IMR-90 (cell line): Measurements from ENCODE around the gene TM4SF20. TPM values are rescaled to one million over a fixed set of nuclear protein-coding genes. Genes with fewer than 3 reads are reported as not detected.

Experiments
- ATAC-seq: fragments of 200-7000 bp; cut with Tn5 transposase; 2 replicates; pipeline ENCODE4 v1.9.1; 2020; ENCODE audit warnings: low read depth, mild to moderate bottlenecking, moderate library complexity
- BruUV-seq: library from RNA; stranded (reverse); fragments of 400-500 nt; replicated peaks from 2 replicates; lab custom pipeline; 2021; lab: Mats Ljungman, UMichigan
- CTCF ChIA-PET: fragments of 300-600 bp; formaldehyde crosslinking; extraction: SDS; loops from one replicate; lab custom pipeline; 2021; ENCODE audit warnings: antibody characterized with exemption; lab: Yijun Ruan, JAX
- POLR2A ChIA-PET: fragments of 300-600 bp; sonication (Branson Sonifier 250); formaldehyde crosslinking; loops from one replicate; lab custom pipeline; 2022; ENCODE audit warnings: antibody characterized with exemption; ENCODE audit not compliant: unreplicated experiment; lab: Charles Lee
- DNase-seq: peaks from one replicate; pipeline ENCODE4 v3.0.0; 2013
- H2AFZ ChIP-seq: replicated peaks from 2 replicates; pipeline ENCODE3; 2013; ENCODE audit warnings: low read length, mild to moderate bottlenecking; ENCODE audit not compliant: poor library complexity
- H2AK5ac ChIP-seq: 2 replicates; pipeline ENCODE4 v1.6.1; 2013; ENCODE audit warnings: low read depth, low read length, inconsistent platforms
- H2AK9ac ChIP-seq: replicated peaks from 2 replicates; pipeline ENCODE3; 2013; ENCODE audit warnings: mild to moderate bottlenecking, low read depth, low read length, moderate library complexity; ENCODE audit not compliant: poor library complexity
- H2BK120ac ChIP-seq: 2 replicates; pipeline ENCODE4 v1.6.1; 2013; ENCODE audit warnings: low read depth, low read length, inconsistent platforms
- H2BK15ac ChIP-seq: 3 replicates; pipeline ENCODE4 v1.6.1; 2013; ENCODE audit warnings: low read depth, low read length, inconsistent platforms
- H2BK20ac ChIP-seq: 2 replicates; pipeline ENCODE4 v1.6.1; 2013; ENCODE audit warnings: low read depth, mild to moderate bottlenecking, inconsistent platforms, low read length, moderate library complexity
- H2BK5ac ChIP-seq: 2 replicates; pipeline ENCODE4 v1.6.1; 2013; ENCODE audit warnings: mild to moderate bottlenecking, low read depth, low read length, inconsistent platforms; ENCODE audit not compliant: poor library complexity, severe bottlenecking
- H3K14ac ChIP-seq: replicated peaks from 2 replicates; pipeline ENCODE4 v1.6.1; 2013; ENCODE audit warnings: low read depth, low read length, inconsistent platforms
- H3K18ac ChIP-seq: 2 replicates; pipeline ENCODE4 v1.6.1; 2013; ENCODE audit warnings: low read depth, low read length, control low read depth
- H3K23ac ChIP-seq: 2 replicates; pipeline ENCODE4 v1.6.1; 2013; ENCODE audit warnings: low read depth, low read length, inconsistent platforms
- H3K27ac ChIP-seq: 2 replicates; pipeline ENCODE4 v1.5.1; 2013; ENCODE audit warnings: mild to moderate bottlenecking, control low read depth, low read length; ENCODE audit not compliant: insufficient read depth
- H3K27me3 ChIP-seq: 2 replicates; pipeline ENCODE4 v1.6.1; 2013; ENCODE audit warnings: low read length; ENCODE audit not compliant: control insufficient read depth, insufficient read depth
- H3K36me3 ChIP-seq: 2 replicates; pipeline ENCODE4 v1.6.1; 2013; ENCODE audit warnings: low read length, mixed read lengths; ENCODE audit not compliant: control insufficient read depth, insufficient read depth
- H3K4ac ChIP-seq: 2 replicates; pipeline ENCODE4 v1.6.1; 2013; ENCODE audit warnings: low read depth, low read length, inconsistent platforms
- H3K4me1 ChIP-seq: 2 replicates; pipeline ENCODE4 v1.6.1; 2013; ENCODE audit warnings: low read length, mixed read lengths; ENCODE audit not compliant: control insufficient read depth, insufficient read depth
- H3K4me2 ChIP-seq: 2 replicates; pipeline ENCODE4 v1.6.1; 2013; ENCODE audit warnings: low read depth, mild to moderate bottlenecking, control low read depth, low read length, moderate library complexity
- H3K4me3 ChIP-seq: 2 replicates; pipeline ENCODE4 v1.5.1; 2013; ENCODE audit warnings: low read depth, mild to moderate bottlenecking, control low read depth, low read length, moderate library complexity; ENCODE audit not compliant: insufficient read depth
- H3K56ac ChIP-seq: 2 replicates; pipeline ENCODE4 v1.6.1; 2013; ENCODE audit warnings: low read length, inconsistent platforms; ENCODE audit not compliant: insufficient read depth; ENCODE audit errors: extremely low read depth
- H3K79me1 ChIP-seq, 2 experiments: 2 replicates each; pipeline ENCODE4 v1.6.1; 2013; ENCODE audit warnings: low read length in 2 of 2, inconsistent platforms in 1 of 2, low read depth in 1 of 2
- H3K9ac ChIP-seq: 2 replicates; pipeline ENCODE4 v1.6.1; 2013; ENCODE audit warnings: low read depth, low read length, control low read depth
- H3K9me1 ChIP-seq: 2 replicates; pipeline ENCODE4 v1.6.1; 2013; ENCODE audit warnings: low read length, inconsistent platforms; ENCODE audit not compliant: insufficient read depth
- H3K9me3 ChIP-seq: 2 replicates; pipeline ENCODE4 v1.6.1; 2013; ENCODE audit warnings: low read length; ENCODE audit not compliant: control insufficient read depth, insufficient read depth
- H4K20me1 ChIP-seq: 2 replicates; pipeline ENCODE4 v1.6.1; 2013; ENCODE audit warnings: low read length, inconsistent platforms; ENCODE audit not compliant: insufficient read depth
- H4K5ac ChIP-seq: 2 replicates; pipeline ENCODE4 v1.6.1; 2013; ENCODE audit warnings: mild to moderate bottlenecking, low read depth, low read length, control low read depth
- H4K8ac ChIP-seq, 2 experiments: 2 replicates each; pipeline ENCODE4 v1.6.1; 2013; ENCODE audit warnings: low read depth in 2 of 2, low read length in 2 of 2, control low read depth in 1 of 2, inconsistent platforms in 1 of 2
- H4K91ac ChIP-seq: 2 replicates; pipeline ENCODE4 v1.6.1; 2013; ENCODE audit warnings: low read depth, low read length, inconsistent platforms; ENCODE audit not compliant: insufficient read depth
- BHLHE40 ChIP-seq: fragments of 150-350 bp; IDR thresholded peaks from 2 replicates; pipeline ENCODE4 v1.6.1; 2016; ENCODE audit warnings: mild to moderate bottlenecking, low read depth, low read length
- CEBPB ChIP-seq: IDR thresholded peaks from 2 replicates; pipeline ENCODE4 v1.6.1; 2012; ENCODE audit warnings: low read depth, low read length, improper control_type of control experiment
- CHD1 ChIP-seq: IDR thresholded peaks from 2 replicates; pipeline ENCODE4 v1.6.1; 2012; ENCODE audit warnings: low read depth, low read length, improper control_type of control experiment
- CTCF ChIP-seq: conservative IDR thresholded peaks from 2 replicates; pipeline ENCODE4 v1.5.1; 2012; ENCODE audit warnings: mild to moderate bottlenecking, low read depth, low read length, improper control_type of control experiment
- ELK1 ChIP-seq: fragments of 150-350 bp; IDR thresholded peaks from 2 replicates; pipeline ENCODE4 v1.6.1; 2016; ENCODE audit warnings: low read depth, mild to moderate bottlenecking, low read length, moderate library complexity, borderline replicate concordance
- FOS ChIP-seq: fragments of 150-350 bp; IDR thresholded peaks from 2 replicates; pipeline ENCODE4 v1.6.1; 2016; ENCODE audit warnings: low read depth, low read length
- MAFK ChIP-seq: IDR thresholded peaks from 2 replicates; pipeline ENCODE4 v1.6.1; 2012; ENCODE audit warnings: low read depth, low read length, improper control_type of control experiment
- MAZ ChIP-seq: IDR thresholded peaks from 2 replicates; pipeline ENCODE4 v1.6.1; 2012; ENCODE audit warnings: low read depth, mild to moderate bottlenecking, low read length, improper control_type of control experiment, moderate library complexity, borderline replicate concordance
- MXI1 ChIP-seq: IDR thresholded peaks from 2 replicates; pipeline ENCODE4 v1.6.1; 2012; ENCODE audit warnings: low read depth, mild to moderate bottlenecking, low read length, moderate library complexity, borderline replicate concordance
- NFE2L2 ChIP-seq: fragments of 150-350 bp; IDR thresholded peaks from 2 replicates; pipeline ENCODE4 v1.6.1; 2016; ENCODE audit warnings: low read depth, mild to moderate bottlenecking, low read length
- POLR2A ChIP-seq: IDR thresholded peaks from 2 replicates; pipeline ENCODE4 v1.6.1; 2012; ENCODE audit warnings: mild to moderate bottlenecking, low read depth, low read length
- RAD21 ChIP-seq: IDR thresholded peaks from 2 replicates; pipeline ENCODE4 v1.6.1; 2012; ENCODE audit warnings: low read length, improper control_type of control experiment
- RCOR1 ChIP-seq: IDR thresholded peaks from 2 replicates; pipeline ENCODE4 v1.6.1; 2012; ENCODE audit warnings: mild to moderate bottlenecking, low read length, improper control_type of control experiment; ENCODE audit not compliant: insufficient replicate concordance
- RFX5 ChIP-seq: IDR thresholded peaks from 2 replicates; pipeline ENCODE4 v1.8.0; 2012; ENCODE audit warnings: low read depth, mild to moderate bottlenecking, low read length, moderate library complexity
- SMC3 ChIP-seq: fragments of 150-350 bp; IDR thresholded peaks from 2 replicates; pipeline ENCODE4 v1.6.1; 2016; ENCODE audit warnings: low read depth, mild to moderate bottlenecking, antibody characterized with exemption, low read length, moderate library complexity
- WGBS, 2 experiments: methylation state at CpG; one replicate each; pipeline versions ENCODE4 v1.1.5 to v1.1.7; 2013; ENCODE audit warnings: missing lambda C conversion rate in 2 of 2; ENCODE audit not compliant: insufficient read length in 1 of 2; ENCODE audit errors: extremely low coverage in 2 of 2; 5-methylcytosine and 5-hydroxymethylcytosine counted together
- dilution Hi-C: fragments of 300-500 bp; cut with HindIII; formaldehyde crosslinking; loops from one replicate; pipeline ENCODE4 v1.14.3; 2018; ENCODE audit warnings: low sequenced_read_pairs; ENCODE audit not compliant: unreplicated experiment
- in situ Hi-C: fragments of 300-500 bp; cut with MboI; formaldehyde crosslinking; loops from 3 replicates; pipeline ENCODE4 v1.14.3; 2019; ENCODE audit warnings: low sequenced_read_pairs, inconsistent platforms, mixed read lengths
- intact Hi-C: fragments of 100-400 bp; cut with micrococcal nuclease; formaldehyde crosslinking; loops from 2 replicates; pipeline ENCODE4 v1.10.0; 2022
- polyA plus RNA-seq, 3 experiments: library from polyadenylated mRNA; depleted of rRNA; stranded (reverse); fragments of >200 nt; gene quantifications; 2 replicates each; pipeline ENCODE4 v1.2.3, GENCODE V29; 2012; ENCODE audit warnings: low replicate concordance in 1 of 3
- total RNA-seq: library from RNA; depleted of rRNA; stranded (reverse); fragments of >200 nt; gene quantifications from 2 replicates; pipeline ENCODE4 v1.2.3, GENCODE V29; 2012
- TF ChIP-seq, protein P1 (sequence below): fragments of 150-350 bp; IDR thresholded peaks from 2 replicates; pipeline ENCODE4 v1.6.1; 2017; ENCODE audit warnings: mild to moderate bottlenecking, antibody characterized with exemption, low read length, low read depth

Gene TM4SF20
- total and polyA plus RNA-seq, 2 of the 4 experiments (the other 2 are of a cell fraction) = under 0.01 to 0.03 TPM

- Histone ChIP-seq H3K4ac (no peak overlapping the region), H2AK5ac (no peak overlapping the region), H2AK9ac (no peak overlapping the region), H3K9me1 (no peaks in the 10 kb centered on the region), H3K4me2 (no peak overlapping the region), H3K4me1 (peaks cover 4% of the 10 kb centered on the region), H3K56ac (no peak overlapping the region), H2BK15ac (no peak overlapping the region), H3K9me3 (no peaks in the 10 kb centered on the region), H3K4me3 (no peak overlapping the region), H3K23ac (no peak overlapping the region), H4K8ac (no peak overlapping the region), H3K14ac (no peak overlapping the region), H3K27me3 (no peaks in the 10 kb centered on the region), H3K27ac (no peak overlapping the region), H2BK20ac (no peak overlapping the region), H3K79me1 (no peaks in the 10 kb centered on the region), H3K9ac (no peak overlapping the region), H3K36me3 (no peaks in the 10 kb centered on the region), H4K91ac (no peak overlapping the region), H2BK5ac (no peak overlapping the region), H3K18ac (no peak overlapping the region), H2AFZ (no peak overlapping the region), H4K5ac (no peak overlapping the region), H4K20me1 (no peaks in the 10 kb centered on the region), H2BK120ac (no peak overlapping the region)
- ATAC-seq (no peak), DNase-seq (peak; percentile 36)
- TF ChIP-seq, protein P1, sequence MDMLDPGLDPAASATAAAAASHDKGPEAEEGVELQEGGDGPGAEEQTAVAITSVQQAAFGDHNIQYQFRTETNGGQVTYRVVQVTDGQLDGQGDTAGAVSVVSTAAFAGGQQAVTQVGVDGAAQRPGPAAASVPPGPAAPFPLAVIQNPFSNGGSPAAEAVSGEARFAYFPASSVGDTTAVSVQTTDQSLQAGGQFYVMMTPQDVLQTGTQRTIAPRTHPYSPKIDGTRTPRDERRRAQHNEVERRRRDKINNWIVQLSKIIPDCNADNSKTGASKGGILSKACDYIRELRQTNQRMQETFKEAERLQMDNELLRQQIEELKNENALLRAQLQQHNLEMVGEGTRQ = no peak
- TF ChIP-seq SMC3 (no peak), RCOR1 (no peak), MAZ (no peak), MAFK (no peak), ELK1 (no peak), CHD1 (no peak), POLR2A (no peak), CTCF (no peak), RAD21 (no peak), NFE2L2 (no peak), MXI1 (no peak), CEBPB (no peak), FOS (no peak), BHLHE40 (no peak), RFX5 (no peak)
- no TSS peak for BruUV-seq
- in situ Hi-C loops (no loop called here), intact Hi-C loops (no loop called here), dilution Hi-C loops (no loop called here)
- POLR2A ChIA-PET = no interaction called here
- CTCF ChIA-PET = no interaction called here
- 83% methylated on average over 1 of the region's 3 CpGs; no CpG with 5 or more reads in 1 of the 2 experiments for WGBS, 2 experiments
Measured at GRCh38 chr2:227411990-227412350, 32.9 kb upstream of the TM4SF20 start.
